IPS-18c (cell line): Measurements from ENCODE around the gene PRORP.
"Not testable (repeated sequence)": the region's sequence is repeated elsewhere in the genome, so short reads cannot be mapped to it uniquely, and the experiment has no call there.

Source experiments
- H3K4me3 ChIP-seq: 2 replicates; pipeline ENCODE4 v1.7.0; 2013; ENCODE audit warnings: low read depth, mild to moderate bottlenecking, low read length, moderate library complexity; ENCODE audit not compliant: insufficient read depth
- H3K9me3 ChIP-seq: one replicate; pipeline ENCODE4 v1.6.1; 2013; ENCODE audit warnings: mild to moderate bottlenecking, low read length, moderate library complexity; ENCODE audit not compliant: control insufficient read depth, insufficient read depth

PRORP gene

DNA sequence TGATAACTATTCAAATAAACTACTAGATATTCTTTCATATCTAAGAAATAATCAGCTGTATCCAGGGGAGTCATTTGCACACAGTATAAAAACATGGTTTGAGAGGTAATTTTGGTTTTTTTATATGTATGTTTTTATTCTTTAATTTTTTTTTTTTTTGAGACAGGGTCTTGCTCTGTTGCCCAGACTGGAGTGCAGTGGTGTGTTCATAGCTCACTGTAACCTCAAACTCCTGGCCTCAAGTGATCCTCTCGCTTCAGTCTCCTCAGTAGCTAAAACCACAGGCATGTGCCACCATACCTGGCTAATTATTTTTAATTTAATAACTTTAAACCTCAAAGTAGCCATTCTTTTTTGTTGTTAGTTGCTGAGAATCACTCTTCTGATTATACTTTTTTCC is 1.8 kb downstream of the PRORP start:
- H3K4me3 ChIP-seq, result no peak overlapping the region
- no peaks in the 10 kb centered on the region for H3K9me3 ChIP-seq

- Histone ChIP-seq H3K4me3 (no peak overlapping the region), H3K9me3 (no peaks in the 10 kb centered on the region)
Measured at GRCh38 chr14:35133542-35134328, 11.4 kb downstream of the PRORP start.

DNA sequence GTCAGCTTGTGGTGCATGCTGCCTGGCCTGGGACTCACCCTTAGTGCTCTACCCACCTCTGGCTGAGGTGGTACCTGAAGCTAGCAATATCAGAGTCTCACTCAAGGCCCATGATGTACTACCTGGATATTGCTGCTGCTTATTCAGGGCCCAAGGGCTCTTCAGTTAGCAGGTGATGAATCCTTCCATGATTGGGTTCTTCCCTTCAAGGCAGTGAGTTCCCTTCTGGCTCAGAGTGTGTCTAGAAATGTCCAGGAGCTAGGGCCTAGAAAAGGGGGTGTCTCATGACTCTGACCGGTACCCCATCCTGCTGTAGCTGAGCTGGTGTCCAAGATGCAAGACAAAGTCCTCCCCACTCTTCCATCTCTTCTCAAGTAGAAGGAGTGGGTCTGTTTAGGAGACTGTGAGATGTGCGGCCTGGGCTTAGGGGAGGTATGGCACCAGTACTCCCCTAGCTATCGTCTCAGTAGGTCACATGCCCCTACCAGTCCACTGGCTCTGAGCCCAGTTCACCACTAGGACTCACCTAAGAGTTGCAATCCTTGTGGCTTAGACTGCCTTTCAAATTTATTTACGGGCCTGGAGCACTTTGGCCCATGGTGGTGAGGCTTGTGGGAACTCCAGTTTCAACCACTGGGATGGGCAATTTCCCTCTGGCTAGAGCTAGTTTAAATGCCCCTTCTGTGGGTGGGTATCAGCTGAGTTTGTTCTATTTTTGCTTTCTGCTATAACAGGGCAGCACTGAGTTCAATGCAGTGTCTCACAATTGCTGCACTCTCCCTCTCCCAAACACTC is 12.2 kb downstream of the PRORP start:
- Histone ChIP-seq H3K4me3 (no peak overlapping the region), H3K9me3 (no peaks in the 10 kb centered on the region)

- Histone ChIP-seq H3K9me3 (no peaks in the 10 kb centered on the region), H3K4me3 (no peak overlapping the region)
Measured at GRCh38 chr14:35138585-35138984, 16.2 kb downstream of the PRORP start.

DNA sequence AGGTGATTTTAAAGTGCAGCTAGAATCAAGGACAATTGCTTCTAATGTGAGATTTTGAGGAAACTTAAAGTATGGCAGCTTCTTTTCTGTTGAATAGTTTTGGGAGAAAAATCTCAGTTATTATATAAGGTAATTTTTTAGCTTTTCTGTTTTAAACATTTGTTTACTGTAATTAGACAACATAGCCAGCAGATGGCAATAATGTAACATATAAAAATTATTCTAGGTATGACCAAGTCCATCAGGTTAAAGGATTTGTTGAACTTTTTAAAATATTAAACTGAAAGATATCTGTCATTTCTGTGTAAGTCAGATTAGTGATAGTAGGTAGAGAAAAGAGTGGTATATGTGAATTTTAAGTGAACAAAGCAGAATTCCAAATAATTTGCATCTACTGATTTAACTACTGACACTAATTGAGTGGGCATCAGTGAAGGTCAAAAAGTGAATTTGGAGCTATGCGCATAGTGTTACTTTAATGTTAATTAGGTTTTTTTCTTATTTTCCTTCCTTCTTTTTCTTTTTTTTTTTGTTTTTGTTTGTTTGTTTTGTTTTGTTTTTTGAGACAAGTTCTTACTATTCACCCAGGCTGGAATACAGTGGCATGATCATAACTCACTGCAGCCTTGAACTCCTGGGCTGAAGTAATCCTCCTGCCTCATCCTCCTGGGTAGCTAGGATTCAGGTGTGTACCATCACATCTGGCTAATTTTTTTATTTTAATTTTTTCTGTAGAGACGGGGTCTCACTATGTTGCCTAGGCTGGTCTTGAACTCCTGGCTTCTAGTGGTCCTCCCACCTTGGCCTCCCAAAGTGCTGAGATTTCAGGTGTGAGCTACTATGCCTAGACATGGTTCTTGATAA is 18.6 kb downstream of the PRORP start:
- H3K9me3 ChIP-seq, result no peaks in the 10 kb centered on the region
- no peak overlapping the region for H3K4me3 ChIP-seq

GRCh38 chr14:35144029-35144428 is 21.7 kb downstream of the PRORP start:
- no peaks in the 10 kb centered on the region for H3K9me3 ChIP-seq
- no peak overlapping the region for H3K4me3 ChIP-seq

DNA sequence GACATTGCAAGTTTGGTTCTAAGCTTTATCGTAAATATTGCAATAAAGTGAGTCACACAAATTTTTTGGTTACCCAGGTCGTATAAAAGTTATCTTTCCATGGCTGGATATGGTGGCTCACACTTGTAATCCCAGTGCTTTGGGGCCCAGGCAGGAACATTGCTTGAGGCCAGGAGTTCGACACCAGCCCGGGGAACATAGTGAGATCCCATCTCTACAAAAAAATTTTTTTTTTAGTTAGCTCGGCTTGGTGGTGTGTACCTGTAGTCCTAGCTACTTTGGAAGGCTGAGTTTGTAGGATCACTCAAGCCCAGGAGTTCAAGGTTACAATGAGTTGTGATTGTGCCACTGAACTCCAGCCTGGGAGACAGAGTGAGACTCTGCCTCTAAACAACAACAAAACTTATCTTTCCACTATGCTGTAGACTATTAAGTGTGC is 24.4 kb downstream of the PRORP start:
- Histone ChIP-seq H3K4me3 (no peak overlapping the region), H3K9me3 (no peaks in the 10 kb centered on the region)

GRCh38 chr14:35147186-35147585 is 24.8 kb downstream of the PRORP start:
- H3K4me3 ChIP-seq, result no peak overlapping the region

DNA sequence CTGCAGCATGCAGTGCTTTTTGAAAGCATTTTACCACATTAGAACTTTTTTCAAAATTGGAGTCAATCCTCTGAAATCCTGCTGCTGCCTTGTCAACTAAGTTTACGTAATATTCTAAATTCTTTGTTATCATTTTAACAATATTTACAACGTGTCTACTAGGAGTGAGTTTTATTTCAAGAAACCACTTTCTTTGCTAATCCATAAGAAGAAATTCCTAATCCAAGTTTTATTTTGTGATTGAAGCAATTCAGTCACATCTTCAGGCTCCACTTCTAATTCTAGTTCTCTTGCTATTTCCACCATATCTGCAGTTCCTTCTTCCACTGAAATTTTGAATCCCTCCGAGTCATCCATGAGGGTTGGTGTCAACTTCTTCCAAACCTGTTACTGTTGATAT is 25.4 kb downstream of the PRORP start:
- no peaks in the 10 kb centered on the region for H3K9me3 ChIP-seq
- no peak overlapping the region for H3K4me3 ChIP-seq

More at GRCh38 chr14:35147186-35147585, 24.8 kb downstream of the PRORP start:
- no peaks in the 10 kb centered on the region for H3K9me3 ChIP-seq

GRCh38 chr14:35149239-35149638 is 26.9 kb downstream of the PRORP start:
- Histone ChIP-seq H3K4me3 (no peak overlapping the region), H3K9me3 (no peaks in the 10 kb centered on the region)

- not testable (repeated sequence) for H3K9me3 ChIP-seq, H3K4me3 ChIP-seq
Measured at GRCh38 chr14:35152531-35152930, 30.2 kb downstream of the PRORP start.

- Histone ChIP-seq H3K4me3 (no peak overlapping the region), H3K9me3 (no peaks in the 10 kb centered on the region)
Measured at GRCh38 chr14:35154016-35154415, 31.7 kb downstream of the PRORP start.

- no peaks in the 10 kb centered on the region for H3K9me3 ChIP-seq
- H3K4me3 ChIP-seq, result no peak overlapping the region
Measured at GRCh38 chr14:35155962-35156361, 33.6 kb downstream of the PRORP start.

GRCh38 chr14:35158491-35158890 is 36.1 kb downstream of the PRORP start:
- H3K4me3 ChIP-seq, result no peak overlapping the region
- H3K9me3 ChIP-seq, result no peaks in the 10 kb centered on the region

- no peak overlapping the region for H3K4me3 ChIP-seq
- H3K9me3 ChIP-seq, result no peaks in the 10 kb centered on the region
Measured at GRCh38 chr14:35158951-35159653, 36.8 kb downstream of the PRORP start.

- Histone ChIP-seq H3K4me3 (no peak overlapping the region), H3K9me3 (no peaks in the 10 kb centered on the region)
Measured at GRCh38 chr14:35159742-35160409, 37.5 kb downstream of the PRORP start.
